H9 (cell line): ENCODE measurements around the gene KHNYN. TPM values are rescaled to one million over a fixed set of nuclear protein-coding genes. Genes with fewer than 3 reads are reported as not detected.

Experiments used
- DNase-seq: peaks from one replicate; pipeline ENCODE4 v3.0.0-alpha.2; 2017
- H2AFZ ChIP-seq: one replicate; pipeline ENCODE4 v1.6.1; 2013; ENCODE audit warnings: mild to moderate bottlenecking, low read length, control low read depth, moderate library complexity
- H2AK5ac ChIP-seq: 2 replicates; pipeline ENCODE4 v1.6.1; 2013; ENCODE audit warnings: low read length, control low read depth, mixed read lengths; ENCODE audit not compliant: insufficient read length
- H2BK120ac ChIP-seq: one replicate; pipeline ENCODE4 v1.6.1; 2013; ENCODE audit warnings: low read depth, mild to moderate bottlenecking, low read length, control low read depth, inconsistent platforms; ENCODE audit not compliant: poor library complexity, severe bottlenecking
- H2BK12ac ChIP-seq: 2 replicates; pipeline ENCODE4 v1.6.1; 2013; ENCODE audit warnings: low read length, control low read depth, mixed read lengths, low read depth; ENCODE audit not compliant: insufficient read length
- H2BK15ac ChIP-seq: 2 replicates; pipeline ENCODE4 v1.6.1; 2013; ENCODE audit warnings: low read depth, low read length, control low read depth
- H2BK20ac ChIP-seq: one replicate; pipeline ENCODE4 v1.6.1; 2013; ENCODE audit warnings: low read depth, mild to moderate bottlenecking, low read length, control low read depth, inconsistent platforms; ENCODE audit not compliant: poor library complexity, severe bottlenecking
- H2BK5ac ChIP-seq: 2 replicates; pipeline ENCODE4 v1.6.1; 2013; ENCODE audit warnings: low read length, control low read depth, mixed read lengths; ENCODE audit not compliant: insufficient read length
- H3K14ac ChIP-seq: 2 replicates; pipeline ENCODE4 v1.6.1; 2013; ENCODE audit warnings: low read length, control low read depth; ENCODE audit not compliant: insufficient read depth
- H3K18ac ChIP-seq: 2 replicates; pipeline ENCODE4 v1.6.1; 2013; ENCODE audit warnings: low read depth, mild to moderate bottlenecking, mixed read lengths, low read length, control low read depth; ENCODE audit not compliant: insufficient read length
- H3K23ac ChIP-seq: 2 replicates; pipeline ENCODE4 v1.6.1; 2013; ENCODE audit warnings: low read length, control low read depth, mixed read lengths, low read depth; ENCODE audit not compliant: insufficient read length
- H3K23me2 ChIP-seq: 2 replicates; pipeline ENCODE4 v1.6.1; 2013; ENCODE audit warnings: low read depth, mild to moderate bottlenecking, mixed read lengths, low read length, control low read depth; ENCODE audit not compliant: insufficient read length, poor library complexity, severe bottlenecking
- H3K27ac ChIP-seq: 2 replicates; pipeline ENCODE4 v1.5.1; 2013; ENCODE audit warnings: low read length, control low read depth, mixed read lengths, low read depth; ENCODE audit not compliant: insufficient read length
- H3K27me3 ChIP-seq: 2 replicates; pipeline ENCODE4 v1.6.1; 2013; ENCODE audit warnings: low read length, control low read depth, inconsistent platforms; ENCODE audit not compliant: insufficient read depth
- H3K4ac ChIP-seq: 2 replicates; pipeline ENCODE4 v1.6.1; 2013; ENCODE audit warnings: low read depth, mild to moderate bottlenecking, control low read depth, inconsistent platforms, low read length, moderate library complexity
- H3K4me1 ChIP-seq: 2 replicates; pipeline ENCODE4 v1.6.1; 2013; ENCODE audit warnings: low read length, control low read depth, inconsistent platforms; ENCODE audit not compliant: insufficient read depth
- H3K4me2 ChIP-seq: 2 replicates; pipeline ENCODE4 v1.6.1; 2013; ENCODE audit warnings: low read length, control low read depth, mixed read lengths; ENCODE audit not compliant: insufficient read length, insufficient read depth
- H3K56ac ChIP-seq: 2 replicates; pipeline ENCODE4 v1.6.1; 2013; ENCODE audit warnings: low read depth, mild to moderate bottlenecking, mixed read lengths, low read length, control low read depth; ENCODE audit not compliant: insufficient read length
- H3K79me1 ChIP-seq: 2 replicates; pipeline ENCODE4 v1.6.1; 2013; ENCODE audit warnings: low read depth, mild to moderate bottlenecking, moderate library complexity, low read length, control low read depth, inconsistent platforms; ENCODE audit not compliant: insufficient read depth, poor library complexity, severe bottlenecking
- H3K79me2 ChIP-seq: 2 replicates; pipeline ENCODE4 v1.6.1; 2013; ENCODE audit warnings: low read length, control low read depth, inconsistent platforms; ENCODE audit not compliant: insufficient read depth
- H3K9ac ChIP-seq: 2 replicates; pipeline ENCODE4 v1.6.1; 2013; ENCODE audit warnings: low read length, control low read depth, mixed read lengths; ENCODE audit not compliant: insufficient read length; ENCODE audit errors: extremely low read depth
- H3K9me3 ChIP-seq: one replicate; pipeline ENCODE4 v1.6.1; 2013; ENCODE audit warnings: low read depth, low read length, inconsistent platforms; ENCODE audit not compliant: control insufficient read depth
- H3T11ph ChIP-seq: one replicate; pipeline ENCODE4 v1.6.1; 2013; ENCODE audit warnings: mild to moderate bottlenecking, low read length, control low read depth, inconsistent platforms
- H4K20me1 ChIP-seq: one replicate; pipeline ENCODE4 v1.6.1; 2013; ENCODE audit not compliant: control insufficient read depth, insufficient read length, insufficient read depth
- H4K5ac ChIP-seq: 2 replicates; pipeline ENCODE4 v1.6.1; 2013; ENCODE audit warnings: low read depth, mild to moderate bottlenecking, mixed read lengths, low read length, control low read depth; ENCODE audit not compliant: insufficient read length
- H4K8ac ChIP-seq: replicated peaks from 2 replicates; pipeline ENCODE4 v1.6.1; 2013; ENCODE audit warnings: low read length, control low read depth, mixed read lengths, low read depth; ENCODE audit not compliant: insufficient read length
- H4K91ac ChIP-seq: 2 replicates; pipeline ENCODE4 v1.6.1; 2013; ENCODE audit warnings: low read depth, mild to moderate bottlenecking, moderate library complexity, mixed read lengths, low read length, control low read depth; ENCODE audit not compliant: insufficient read length
- H3K27ac Mint-ChIP-seq, 3 experiments: 2 replicates in 2 of 3; 3 replicates in 1 of 3; pipeline ENCODE4 v1.8.0; 2020 to 2021; ENCODE audit warnings: mixed read lengths in 3 of 3, mild to moderate bottlenecking in 1 of 3, moderate library complexity in 1 of 3
- H3K27me3 Mint-ChIP-seq: 2 replicates; pipeline ENCODE4 v1.8.0; 2021; ENCODE audit warnings: low read depth, mild to moderate bottlenecking, moderate library complexity, mixed read lengths
- H3K36me3 Mint-ChIP-seq, 3 experiments: 2 replicates in 2 of 3; 3 replicates in 1 of 3; pipeline ENCODE4 v1.8.0; 2020 to 2021; ENCODE audit warnings: low read depth in 3 of 3, mixed read lengths in 3 of 3; ENCODE audit not compliant: insufficient read depth in 1 of 3
- H3K4me1 Mint-ChIP-seq, 2 experiments: 2 replicates each; pipeline ENCODE4 v1.8.0; 2020; ENCODE audit warnings: mixed read lengths in 2 of 2
- H3K4me3 Mint-ChIP-seq, 2 experiments: 2 replicates in 1 of 2; 3 replicates in 1 of 2; pipeline ENCODE4 v1.8.0; 2020 to 2021; ENCODE audit warnings: mild to moderate bottlenecking in 2 of 2, mixed read lengths in 2 of 2, moderate library complexity in 1 of 2
- H3K9me3 Mint-ChIP-seq, 2 experiments: 2 replicates in 1 of 2; 3 replicates in 1 of 2; pipeline ENCODE4 v1.8.0; 2020; ENCODE audit warnings: mild to moderate bottlenecking in 2 of 2, mixed read lengths in 2 of 2, moderate library complexity in 1 of 2
- CTCF ChIP-seq: fragments of 200-600 bp; sonication (generic); conservative IDR thresholded peaks from 3 replicates; pipeline ENCODE4 v1.8.0; 2021; ENCODE audit warnings: antibody characterized with exemption, mild to moderate bottlenecking
- WGBS: extraction: QIAGEN DNeasy Blood & Tissue Kit; methylation state at CpG from one replicate; pipeline ENCODE4 v1.1.7; 2013; ENCODE audit warnings: missing lambda C conversion rate, low lambda C conversion rate, mixed read lengths; ENCODE audit not compliant: insufficient read length; ENCODE audit errors: extremely low coverage; 5-methylcytosine and 5-hydroxymethylcytosine counted together
- total RNA-seq: library from RNA; stranded (reverse); gene quantifications from 2 replicates; pipeline ENCODE4 v1.2.1, GENCODE V29; 2021

KHNYN gene
- total RNA-seq, 1 experiment from 2014 or later: 30.0 TPM

GRCh38 chr14:24435192-24435810, 5.5 kb downstream of the KHNYN start:
- no CpG with 5 or more reads among the region's 2 CpGs for WGBS
- H3K4ac ChIP-seq: no peak overlapping the region
- no peak overlapping the region for H2AK5ac ChIP-seq
- TF ChIP-seq CTCF: no peak
- H2BK120ac ChIP-seq: no peak overlapping the region
- H3K27me3 Mint-ChIP-seq: no peaks in the 10 kb centered on the region
- H3K79me2 ChIP-seq: no peaks in the 10 kb centered on the region
- no peak overlapping the region for H3K27ac Mint-ChIP-seq
- peaks cover 3% of the 10 kb centered on the region; the same call in 1 of the 2 replicates for H3K4me1 ChIP-seq
- H3K27ac ChIP-seq: no peak overlapping the region
- H4K5ac ChIP-seq: no peak overlapping the region
- no peaks in the 10 kb centered on the region for H3K9me3 Mint-ChIP-seq
- H3T11ph ChIP-seq: no peak overlapping the region
- H2BK12ac ChIP-seq: no peak overlapping the region
- H2BK15ac ChIP-seq: no peak overlapping the region
- H4K91ac ChIP-seq: no peak overlapping the region
- no peak overlapping the region for H3K23ac ChIP-seq
- peaks cover 12 to 53% (median 51%) of the 10 kb centered on the region in 3 experiments; a peak in 6 of 7 replicates for H3K36me3 Mint-ChIP-seq
- H4K20me1 ChIP-seq: peaks cover 2% of the 10 kb centered on the region
- H3K79me1 ChIP-seq: no peaks in the 10 kb centered on the region
- no peak overlapping the region for H3K9ac ChIP-seq
- H3K18ac ChIP-seq: no peak overlapping the region
- no peak overlapping the region for H3K4me3 Mint-ChIP-seq
- no peak overlapping the region for H3K4me2 ChIP-seq
- peaks cover 13 to 15% of the 10 kb centered on the region in 2 experiments for H3K4me1 Mint-ChIP-seq
- no peak overlapping the region for H4K8ac ChIP-seq
- H2BK20ac ChIP-seq: no peak overlapping the region
- DNase-seq: no peak
- no peak overlapping the region for H2AFZ ChIP-seq
- H3K14ac ChIP-seq: no peak overlapping the region
- no peak overlapping the region for H3K56ac ChIP-seq
- no peaks in the 10 kb centered on the region for H3K27me3 ChIP-seq
- peaks cover 6% of the 10 kb centered on the region for H3K23me2 ChIP-seq
- no peaks in the 10 kb centered on the region for H3K9me3 ChIP-seq
- no peak overlapping the region for H2BK5ac ChIP-seq
